Fibroblast of gingiva (primary cell): ENCODE results near the gene F11.
"Not testable (repeated sequence)": the region's sequence is repeated elsewhere in the genome, so short reads cannot be mapped to it uniquely, and the experiment has no call there.

Experiments used
- DNase-seq: peaks from one replicate; pipeline ENCODE4 v3.0.0-alpha.2; 2011; ENCODE audit warnings: low read depth

The F11 gene

GRCh38 chr4:186298031-186298647 lies 32.1 kb downstream of the F11 start:
- DNase-seq, result no peak

DNA sequence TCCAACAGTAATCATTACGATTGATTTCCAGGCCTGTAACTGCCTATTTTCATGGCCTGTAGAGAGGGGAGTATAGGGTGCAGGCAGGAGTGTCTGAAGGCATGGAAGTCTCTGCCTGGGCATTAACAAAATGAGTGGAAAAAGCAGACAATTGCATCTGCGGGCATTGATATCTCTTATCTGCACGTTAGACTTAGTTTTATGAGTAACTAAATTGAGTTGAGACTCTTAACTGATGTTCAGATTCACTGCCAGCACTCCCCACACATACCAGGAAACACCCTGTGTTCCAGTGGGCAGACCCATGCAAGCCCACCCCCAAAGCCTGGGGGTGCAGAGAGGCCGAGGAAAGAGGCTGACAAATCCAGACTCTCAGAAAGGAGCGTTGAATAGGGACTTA lies 33.3 kb downstream of the F11 start:
- DNase-seq, result no peak

GRCh38 chr4:186300659-186301390 lies 34.8 kb downstream of the F11 start:
- DNase-seq, result no peak

GRCh38 chr4:186304216-186304615 lies 38.2 kb downstream of the F11 start:
- DNase-seq, result no peak

DNA sequence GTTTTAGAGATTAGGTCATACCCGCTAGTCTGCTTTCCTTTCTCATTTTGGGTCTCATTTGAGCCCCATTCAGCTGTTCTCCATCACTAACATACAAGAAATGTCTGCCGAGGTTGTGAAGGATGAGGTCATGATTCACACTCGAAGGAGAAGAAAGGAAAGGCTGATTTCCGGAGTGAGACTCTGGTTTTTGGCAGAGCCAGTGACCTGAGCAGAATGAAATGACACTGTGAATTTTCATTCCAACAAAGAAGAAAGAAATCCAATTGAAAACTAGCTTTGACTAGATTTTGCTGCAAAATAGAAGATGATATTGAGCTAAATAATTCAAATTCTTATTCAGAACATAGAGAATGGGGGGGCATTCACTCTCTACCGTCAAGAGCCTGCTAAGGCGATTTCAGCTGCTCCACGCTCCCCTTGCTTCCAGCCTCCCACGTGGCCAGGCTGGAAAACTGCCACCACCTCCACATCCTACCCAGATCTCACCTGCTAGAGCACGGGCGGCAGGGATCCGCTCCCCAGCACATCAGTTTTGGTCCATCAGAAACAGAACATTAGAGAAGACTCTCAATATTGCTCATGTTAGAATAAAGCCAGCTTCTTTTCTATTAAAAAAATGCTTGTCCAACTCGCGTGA lies 39.0 kb downstream of the F11 start:
- no peak for DNase-seq

- DNase-seq, result no peak
Observed at GRCh38 chr4:186307497-186307896, 41.5 kb downstream of the F11 start.

DNA sequence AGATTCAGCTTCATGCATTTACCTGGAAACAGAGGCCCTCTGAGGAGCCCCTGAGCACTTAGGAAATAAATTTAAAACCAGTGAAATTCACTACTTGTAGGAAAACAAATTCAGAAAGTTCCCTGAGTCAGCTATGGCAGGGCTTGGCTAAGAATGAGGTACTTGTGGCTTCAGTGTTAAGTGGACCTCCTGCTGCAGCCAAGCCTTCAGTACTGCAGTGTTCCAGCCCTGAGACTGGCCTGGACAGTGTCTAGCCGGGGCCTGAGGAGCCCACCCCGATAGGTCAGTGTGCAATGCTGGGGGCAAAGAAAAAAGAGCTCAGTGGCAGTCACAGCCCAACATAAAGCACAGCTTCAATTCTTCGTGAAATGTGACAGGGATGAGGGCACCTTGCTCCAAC lies 41.9 kb downstream of the F11 start:
- DNase-seq, result no peak

GRCh38 chr4:186318481-186318880 lies 52.5 kb downstream of the F11 start:
- no peak for DNase-seq

DNA sequence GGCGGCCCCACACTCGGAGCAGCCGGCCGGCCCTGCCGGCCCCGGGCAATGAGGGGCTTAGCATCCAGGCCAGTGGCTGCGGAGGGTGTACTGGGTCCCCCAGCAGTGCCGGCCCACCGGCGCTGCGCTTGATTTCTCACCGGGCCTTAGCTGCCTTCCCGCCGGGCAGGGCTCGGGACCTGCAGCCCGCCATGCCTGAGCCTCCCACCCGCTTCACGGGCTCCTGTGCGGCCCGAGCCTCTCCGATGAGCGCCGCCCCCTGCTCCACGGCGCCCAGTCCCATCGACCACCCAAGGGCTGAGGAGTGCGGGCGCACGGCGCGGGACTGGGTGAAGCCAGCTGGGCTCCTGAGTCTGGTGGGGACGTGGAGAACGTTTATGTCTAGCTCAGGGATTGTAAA lies 58.7 kb downstream of the F11 start:
- not testable (repeated sequence) for DNase-seq

DNA sequence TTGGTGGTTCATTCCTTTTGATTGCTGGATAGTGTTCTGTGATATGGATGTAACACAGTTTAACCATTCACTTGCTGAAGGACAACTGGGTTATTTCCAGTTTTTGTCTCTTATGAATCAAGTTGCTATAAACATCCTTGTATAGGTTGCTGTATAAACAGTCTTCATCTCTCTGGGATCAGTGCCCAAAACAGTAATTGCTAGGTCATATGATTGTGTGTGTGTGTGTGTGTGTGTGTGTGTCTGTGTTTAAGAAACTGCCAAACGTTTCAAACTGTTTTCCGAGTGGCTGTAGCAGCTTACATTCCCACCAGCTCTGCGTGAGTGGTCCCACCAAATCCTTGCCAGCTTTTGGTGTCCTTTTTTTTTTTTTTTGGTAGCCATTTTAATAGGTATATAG lies 60.4 kb downstream of the F11 start:
- DNase-seq, result no peak

DNA sequence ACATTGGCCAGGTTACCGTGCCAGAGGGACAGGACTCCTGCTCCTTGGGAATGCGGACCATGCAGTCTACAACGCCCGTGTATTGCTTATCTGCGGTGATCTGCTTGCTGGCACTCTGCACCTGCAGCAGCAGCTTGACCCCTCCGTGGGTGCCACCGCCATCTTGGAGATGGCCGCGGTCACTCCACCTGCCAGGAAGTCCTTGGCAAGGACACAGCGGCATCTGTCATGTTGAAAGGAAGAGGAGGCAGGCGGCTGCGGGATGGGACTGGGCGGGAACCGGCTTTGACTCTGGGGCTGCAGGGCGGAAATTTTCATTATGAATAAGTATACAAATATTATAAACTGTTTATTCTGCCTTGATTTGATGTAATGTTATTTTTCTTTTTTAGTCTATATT lies 63.4 kb downstream of the F11 start:
- DNase-seq, result no peak

GRCh38 chr4:186330368-186330767 lies 64.4 kb downstream of the F11 start:
- DNase-seq, result no peak

- no peak for DNase-seq
Observed at GRCh38 chr4:186335793-186336192, 69.8 kb downstream of the F11 start.
